ENCODE measurements around the gene CAB39.
A peak's percentile ranks its signal among the peaks of the same experiment; 100 is the strongest.

The CAB39 gene

GRCh38 chr2:230787101-230787500 is 74.5 kb downstream of the CAB39 start:
- no peak for DNase-seq

DNA sequence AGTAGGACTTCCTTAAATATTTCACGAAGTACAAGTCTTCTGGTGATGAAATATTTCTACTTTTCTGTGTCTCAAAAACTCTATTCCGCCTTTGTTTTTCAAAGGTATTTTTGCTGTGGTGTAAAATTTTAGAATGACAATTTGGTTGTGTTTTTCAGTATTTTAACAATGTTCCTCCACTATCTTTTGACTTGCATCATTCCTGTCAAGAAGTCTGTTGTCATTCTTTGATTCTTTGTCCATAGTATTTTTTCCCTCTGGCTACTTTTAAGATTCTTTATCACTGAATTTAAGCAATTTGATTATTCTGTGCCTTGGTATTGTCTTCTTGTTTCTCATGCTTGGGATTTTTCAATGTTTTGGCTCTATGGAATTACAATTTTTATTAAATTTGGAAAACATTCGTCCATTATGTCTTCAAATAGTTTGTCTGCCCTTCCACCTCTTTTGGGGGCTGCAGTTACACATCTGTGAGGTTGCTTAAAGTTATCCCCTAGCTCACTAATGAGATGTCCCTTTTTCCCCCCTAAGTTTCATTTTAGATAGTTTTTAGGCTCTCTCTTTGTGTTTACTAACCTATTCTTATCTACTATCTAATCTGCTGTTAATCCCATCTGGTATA is 76.0 kb downstream of the CAB39 start:
- no peak for DNase-seq

DNA sequence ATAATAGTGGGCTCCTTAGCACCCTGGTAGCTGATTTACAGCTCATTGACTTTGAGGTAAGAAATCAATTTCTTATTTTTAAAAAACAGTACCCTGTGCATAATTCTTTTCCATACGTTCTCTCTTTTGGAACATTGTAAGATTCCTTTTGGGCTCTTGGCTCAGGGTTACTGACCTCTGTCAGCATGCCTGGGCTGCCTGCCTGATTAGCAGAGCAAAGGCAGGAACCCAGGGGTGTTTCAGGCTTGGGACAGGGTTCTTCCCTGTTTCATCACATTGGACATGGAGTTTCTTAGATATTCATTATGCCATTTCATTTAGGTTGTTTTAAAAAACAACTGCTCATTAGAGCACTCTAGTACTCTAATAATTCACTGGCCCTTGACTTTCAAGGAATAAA is 78.3 kb downstream of the CAB39 start:
- no peak for DNase-seq

- peak; percentile 76 for DNase-seq
Observed at GRCh38 chr2:230793572-230794359, 81.1 kb downstream of the CAB39 start.

DNA sequence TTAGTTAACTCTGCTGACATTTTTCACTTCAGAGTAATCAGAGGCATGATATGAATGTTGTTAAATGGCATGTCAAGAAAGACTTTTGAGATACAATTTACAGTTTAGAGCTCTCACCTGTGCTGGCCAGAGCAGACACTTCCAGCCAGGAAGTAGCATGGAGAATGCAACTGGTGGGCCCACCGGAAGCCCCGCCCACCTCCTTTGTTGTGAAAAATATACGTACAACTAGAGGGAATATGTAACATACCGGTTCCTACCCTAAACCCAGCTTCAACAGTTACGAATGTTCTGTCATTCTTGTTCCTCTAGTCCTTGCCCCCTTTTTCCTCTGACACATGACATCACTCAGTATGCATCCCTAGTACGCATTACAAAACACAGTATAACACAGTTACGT is 81.9 kb downstream of the CAB39 start:
- no peak for DNase-seq

- DNase-seq: no peak
Observed at GRCh38 chr2:230795856-230796255, 83.2 kb downstream of the CAB39 start.

DNA sequence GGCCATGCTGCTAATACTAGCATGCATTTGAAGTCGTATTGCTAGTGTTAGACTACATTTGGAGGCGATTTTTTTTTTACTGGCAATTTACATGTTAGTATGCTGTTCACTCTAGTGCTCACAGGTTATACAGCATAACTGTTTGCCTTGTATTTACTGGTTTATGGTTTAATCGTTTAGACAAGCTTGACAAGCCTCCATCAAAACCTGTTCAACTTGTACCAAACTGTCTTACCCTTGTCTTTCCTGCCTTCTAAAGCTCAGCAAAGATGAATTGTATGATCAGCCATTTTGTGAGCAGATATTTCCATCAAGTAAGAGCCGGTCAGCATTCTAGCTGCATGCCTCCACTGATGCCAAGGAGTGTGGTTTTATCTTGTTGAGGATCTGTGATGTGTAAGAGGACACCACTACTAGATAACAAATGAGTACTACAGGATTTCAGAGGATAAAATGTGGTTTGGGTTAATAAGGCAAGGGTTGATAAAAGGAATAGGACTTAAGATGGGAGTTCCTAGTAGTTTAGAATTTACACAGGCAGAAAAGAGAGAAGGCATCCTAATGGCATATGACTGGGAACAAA is 83.7 kb downstream of the CAB39 start:
- no peak for DNase-seq

GRCh38 chr2:230797515-230798495 is 85.2 kb downstream of the CAB39 start:
- DNase-seq: peak; percentile 27

GRCh38 chr2:230798769-230799399 is 86.2 kb downstream of the CAB39 start:
- DNase-seq: no peak

DNA sequence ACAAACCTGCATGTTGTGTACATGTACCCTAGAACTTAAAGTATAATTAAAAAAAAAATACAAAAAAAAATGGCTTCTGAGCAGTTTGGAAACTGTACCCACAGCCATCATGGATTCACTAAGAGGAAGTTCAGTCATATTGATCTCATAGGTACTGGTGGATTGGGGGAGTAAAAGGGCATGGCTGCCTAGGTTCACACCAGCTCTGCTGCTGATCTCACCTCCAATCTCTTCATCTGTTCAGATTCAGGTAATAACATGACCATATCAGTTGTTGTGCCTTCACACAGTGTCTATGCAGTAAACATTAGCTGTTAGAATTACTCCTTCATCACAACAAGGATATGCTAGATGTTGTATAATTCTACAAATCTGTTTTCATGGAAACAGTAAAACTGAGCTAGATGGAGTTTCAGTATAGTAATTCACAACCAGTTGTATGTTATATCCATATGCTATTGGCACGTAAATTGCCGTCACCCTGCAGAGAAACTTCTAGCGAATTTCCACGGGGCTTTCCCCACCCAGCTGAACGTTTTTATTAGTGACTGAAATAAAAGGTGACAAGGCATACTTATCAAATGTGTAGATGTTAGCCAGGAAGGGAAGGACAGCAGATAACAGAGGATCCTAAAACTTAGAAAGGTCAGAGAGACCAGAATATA is 92.8 kb downstream of the CAB39 start:
- DNase-seq: no peak

GRCh38 chr2:230807729-230808128 is 95.1 kb downstream of the CAB39 start:
- no peak for DNase-seq

- no peak for DNase-seq
Observed at GRCh38 chr2:230809015-230809414, 96.4 kb downstream of the CAB39 start.

- no peak for DNase-seq
Observed at GRCh38 chr2:230809677-230810251, 97.1 kb downstream of the CAB39 start.

DNA sequence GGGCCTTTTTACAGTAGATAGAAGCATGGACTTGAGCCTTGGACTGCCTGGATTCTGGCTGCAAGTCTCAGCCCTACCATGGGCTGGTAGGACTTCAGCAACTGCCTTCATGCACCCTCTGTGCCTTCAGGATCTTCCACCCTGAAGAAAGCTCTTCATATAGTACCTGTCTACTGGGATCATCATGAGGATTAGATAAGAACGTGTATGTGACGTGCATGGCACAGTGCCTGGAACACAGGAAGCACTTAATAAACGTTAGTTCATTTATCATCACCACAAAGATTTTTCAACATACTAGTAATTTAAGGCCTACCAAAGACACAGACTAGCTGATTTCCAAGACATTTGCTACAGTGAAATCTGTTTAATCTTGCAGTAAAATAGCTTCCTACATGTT is 98.9 kb downstream of the CAB39 start:
- no peak for DNase-seq

GRCh38 chr2:230812033-230812432 is 99.4 kb downstream of the CAB39 start:
- no peak for DNase-seq

DNA sequence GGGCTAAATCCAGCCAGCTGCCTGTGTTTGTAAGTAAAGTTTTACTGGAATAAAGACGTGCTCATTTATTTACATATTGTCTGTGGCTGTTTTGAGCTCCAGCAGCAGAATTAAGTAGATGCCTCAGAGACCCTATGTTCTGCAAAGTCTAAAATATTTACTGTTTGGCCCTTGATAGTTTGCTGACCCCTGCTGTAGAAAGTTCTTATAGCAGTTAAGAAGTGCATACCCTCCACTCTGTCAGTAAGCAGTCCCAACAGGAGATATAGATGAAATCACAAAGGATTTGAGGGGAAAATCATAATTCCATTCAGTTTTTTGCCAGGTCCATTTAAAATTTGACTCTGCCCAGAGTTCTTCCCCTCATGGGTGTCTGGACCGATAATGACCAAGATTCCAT is 102.0 kb downstream of the CAB39 start:
- DNase-seq: no peak

GRCh38 chr2:230815088-230815487 is 102.4 kb downstream of the CAB39 start:
- DNase-seq: no peak

GRCh38 chr2:230816735-230817134 is 104.1 kb downstream of the CAB39 start:
- DNase-seq: no peak

GRCh38 chr2:230819433-230819832 is 106.8 kb downstream of the CAB39 start:
- DNase-seq: no peak

DNA sequence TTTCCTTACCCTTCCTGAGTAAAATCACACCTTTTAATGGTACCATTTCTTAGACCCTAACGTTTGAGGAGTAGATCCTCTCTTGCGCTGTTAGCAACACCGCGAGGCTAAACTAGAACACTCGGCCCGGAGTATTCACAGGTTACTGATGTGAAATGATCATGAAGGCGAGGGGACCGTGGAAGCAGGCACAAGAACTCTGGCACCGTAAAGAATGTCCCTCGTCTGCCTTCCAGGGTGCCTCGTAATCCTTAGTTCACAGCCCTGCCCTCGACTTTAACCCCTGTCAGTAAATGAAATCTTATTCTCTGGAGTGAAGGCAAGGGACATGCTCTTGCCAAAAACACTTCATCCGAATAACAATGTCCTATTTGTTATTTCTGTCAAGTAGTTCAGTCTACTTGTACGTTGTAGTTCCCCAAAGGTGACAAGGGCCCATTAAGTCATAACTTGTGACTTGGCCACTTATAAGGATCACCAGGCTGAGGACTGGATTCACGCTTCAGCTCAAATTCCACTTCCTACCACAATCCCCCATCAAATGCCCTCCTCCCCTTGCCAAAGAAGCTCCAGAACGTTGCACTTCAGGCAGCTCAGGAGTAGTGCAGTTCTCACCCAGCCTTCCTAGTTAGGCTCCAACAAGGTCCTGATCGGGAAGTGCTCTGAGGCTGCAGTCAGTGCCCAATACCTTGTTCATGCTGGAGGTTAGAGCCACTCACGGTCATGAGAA is 108.8 kb downstream of the CAB39 start:
- no peak for DNase-seq

- no peak for DNase-seq
Observed at GRCh38 chr2:230821991-230822520, 109.4 kb downstream of the CAB39 start.

All from CD4-positive, alpha-beta T cell treated with Interleukin-15 for 1 hour (primary cell).